Measurements from ENCODE around the gene PDGFRB.

- no peak for TF ChIP-seq CTCF (IDR thresholded peaks at IDR 0.05; ENCODE audit: insufficient read depth, low read length)
- TF ChIP-seq REST (IDR thresholded peaks at IDR 0.05; ENCODE audit: insufficient replicate concordance, low read depth), result no peak
Measured at GRCh38 chr5:150146862-150147601, 8.6 kb downstream of the PDGFRB start.

Measured in HL-60 (cell line).